H1 (cell line): Measurements from ENCODE around the gene HKDC1. TPM values are rescaled to one million over a fixed set of nuclear protein-coding genes. Genes with fewer than 3 reads are reported as not detected.

ENCODE experiments used
- CTCF ChIA-PET: fragments of 300-600 bp; sonication (Branson Sonifier 250); formaldehyde crosslinking; loops from one replicate; lab custom pipeline; 2021; ENCODE audit not compliant: partially characterized antibody; lab: Charles Lee
- POLR2A ChIA-PET: fragments of 300-600 bp; sonication (Branson Sonifier 250); formaldehyde crosslinking; loops from one replicate; lab custom pipeline; 2021; ENCODE audit warnings: inconsistent platforms; ENCODE audit not compliant: partially characterized antibody; lab: Charles Lee
- DNase-seq, 2 experiments: peaks; one replicate each; pipeline versions ENCODE4 v3.0.0 to v3.0.0-alpha.2; 2010 to 2022; ENCODE audit warnings: low spot score in 2 of 2, low read depth in 1 of 2, mixed read lengths in 1 of 2
- FAIRE-seq: peaks from 2 replicates; lab custom pipeline; 2011; peaks lifted over from hg19 to GRCh38; lab: Jason Lieb, UNC
- H2AFZ ChIP-seq: 2 replicates; pipeline ENCODE4 v1.8.1; 2012; ENCODE audit warnings: low read length, inconsistent platforms
- H2AK5ac ChIP-seq: 2 replicates; pipeline ENCODE4 v1.6.1; 2013; ENCODE audit warnings: low read depth, low read length
- H2BK120ac ChIP-seq: replicated peaks from 2 replicates; pipeline ENCODE3; 2013; ENCODE audit warnings: low read depth, low read length, inconsistent platforms
- H2BK12ac ChIP-seq: 2 replicates; pipeline ENCODE4 v1.6.1; 2013; ENCODE audit warnings: low read depth, low read length
- H2BK15ac ChIP-seq: 2 replicates; pipeline ENCODE4 v1.6.1; 2013; ENCODE audit warnings: low read length
- H2BK20ac ChIP-seq: 2 replicates; pipeline ENCODE4 v1.6.1; 2013; ENCODE audit warnings: low read length
- H2BK5ac ChIP-seq: 2 replicates; pipeline ENCODE4 v1.6.1; 2013; ENCODE audit warnings: low read depth, low read length
- H3K14ac ChIP-seq: 2 replicates; pipeline ENCODE4 v1.6.1; 2013; ENCODE audit warnings: inconsistent platforms; ENCODE audit not compliant: insufficient read length
- H3K18ac ChIP-seq: 2 replicates; pipeline ENCODE4 v1.6.1; 2013; ENCODE audit warnings: low read length; ENCODE audit errors: extremely low read depth
- H3K23ac ChIP-seq: 2 replicates; pipeline ENCODE4 v1.6.1; 2013; ENCODE audit warnings: inconsistent platforms; ENCODE audit not compliant: insufficient read length
- H3K23me2 ChIP-seq: 2 replicates; pipeline ENCODE4 v1.6.1; 2013; ENCODE audit warnings: low read depth, low read length
- H3K27ac ChIP-seq: 2 replicates; pipeline ENCODE4 v1.6.1; 2011; ENCODE audit warnings: low read depth, low read length, inconsistent platforms
- H3K27me3 ChIP-seq, 4 experiments: replicated peaks in 1 of 4; 1 replicate in 1 of 4; 2 replicates in 3 of 4; pipeline versions ENCODE4 v1.6.1 to v1.8.1; 2011 to 2013; ENCODE audit warnings: low read length in 3 of 4, mild to moderate bottlenecking in 3 of 4, inconsistent platforms in 2 of 4, mixed read lengths in 2 of 4, moderate library complexity in 1 of 4; ENCODE audit not compliant: control insufficient read depth in 3 of 4, insufficient read depth in 3 of 4; ENCODE audit errors: extremely low read depth in 1 of 4
- H3K36me3 ChIP-seq, 4 experiments: 2 replicates each; pipeline versions ENCODE4 v1.6.1 to v1.8.1; 2011 to 2013; ENCODE audit warnings: mild to moderate bottlenecking in 4 of 4, low read length in 3 of 4, moderate library complexity in 2 of 4, control low read depth in 1 of 4, inconsistent platforms in 1 of 4; ENCODE audit not compliant: insufficient read depth in 4 of 4, control insufficient read depth in 2 of 4
- H3K4ac ChIP-seq: replicated peaks from 2 replicates; pipeline ENCODE3; 2013; ENCODE audit warnings: low read length, low read depth, mixed read lengths, inconsistent platforms; ENCODE audit not compliant: insufficient read length
- H3K4me1 ChIP-seq, 4 experiments: replicated peaks in 1 of 4; 1 replicate in 1 of 4; 2 replicates in 3 of 4; pipeline versions ENCODE4 v1.6.1 to v1.8.1; 2011 to 2013; ENCODE audit warnings: low read length in 3 of 4, inconsistent platforms in 2 of 4, mixed read lengths in 1 of 4; ENCODE audit not compliant: insufficient read depth in 4 of 4, control insufficient read depth in 3 of 4
- H3K4me2 ChIP-seq, 2 experiments: 2 replicates each; pipeline versions ENCODE4 v1.6.1 to v1.8.1; 2011 to 2013; ENCODE audit warnings: low read depth in 2 of 2, low read length in 2 of 2, control low read depth in 1 of 2, inconsistent platforms in 1 of 2, mild to moderate bottlenecking in 1 of 2; ENCODE audit not compliant: insufficient read depth in 1 of 2
- H3K4me3 ChIP-seq, 4 experiments: fragments of 200-600, 300-600 bp in 1 of 4; sonication (generic), shearing (Covaris generic), sonication (Bioruptor Twin) in 1 of 4; 2 replicates each; pipeline versions ENCODE4 v1.5.1 to v1.8.1; 2011 to 2016; ENCODE audit warnings: low read length in 4 of 4, low read depth in 3 of 4, control low read depth in 2 of 4, inconsistent platforms in 2 of 4, mild to moderate bottlenecking in 2 of 4, mixed read lengths in 1 of 4, moderate library complexity in 1 of 4; ENCODE audit not compliant: insufficient read depth in 2 of 4; ENCODE audit errors: extremely low read depth in 1 of 4
- H3K56ac ChIP-seq: replicated peaks from 2 replicates; pipeline ENCODE3; 2013; ENCODE audit warnings: low read depth, mild to moderate bottlenecking, mixed read lengths, low read length, inconsistent platforms; ENCODE audit not compliant: insufficient read length
- H3K79me1 ChIP-seq: 2 replicates; pipeline ENCODE4 v1.6.1; 2013; ENCODE audit warnings: low read depth, low read length, control low read depth
- H3K79me2 ChIP-seq, 2 experiments: 2 replicates each; pipeline versions ENCODE4 v1.6.1 to v1.8.1; 2012 to 2013; ENCODE audit warnings: low read length in 2 of 2, mild to moderate bottlenecking in 2 of 2, inconsistent platforms in 1 of 2; ENCODE audit not compliant: insufficient read depth in 2 of 2, control insufficient read depth in 1 of 2
- H3K9ac ChIP-seq, 4 experiments: replicated peaks in 1 of 4; 1 replicate in 1 of 4; 2 replicates in 3 of 4; pipeline versions ENCODE4 v1.6.1 to v1.8.1; 2011 to 2013; ENCODE audit warnings: low read depth in 3 of 4, low read length in 3 of 4, control low read depth in 2 of 4, mild to moderate bottlenecking in 2 of 4, moderate library complexity in 2 of 4, inconsistent platforms in 1 of 4; ENCODE audit errors: extremely low read depth in 1 of 4
- H3K9me3 ChIP-seq, 2 experiments: 2 replicates each; pipeline versions ENCODE4 v1.6.1 to v1.8.1; 2012 to 2013; ENCODE audit warnings: mild to moderate bottlenecking in 2 of 2, moderate library complexity in 2 of 2, control low read depth in 1 of 2, inconsistent platforms in 1 of 2, low read depth in 1 of 2, low read length in 1 of 2, mixed read lengths in 1 of 2; ENCODE audit not compliant: insufficient read depth in 2 of 2
- H4K20me1 ChIP-seq, 2 experiments: replicated peaks in 1 of 2; 2 replicates each; pipeline versions ENCODE3 to v1.8.1; 2011 to 2013; ENCODE audit warnings: inconsistent platforms in 2 of 2, low read length in 2 of 2, mild to moderate bottlenecking in 1 of 2; ENCODE audit not compliant: insufficient read depth in 2 of 2, control insufficient read depth in 1 of 2
- H4K5ac ChIP-seq: 2 replicates; pipeline ENCODE4 v1.6.1; 2013; ENCODE audit warnings: low read length, low read depth, mixed read lengths, inconsistent platforms; ENCODE audit not compliant: insufficient read length
- H4K8ac ChIP-seq: 2 replicates; pipeline ENCODE4 v1.8.0; 2013; ENCODE audit warnings: mild to moderate bottlenecking, moderate library complexity, low read length, inconsistent platforms; ENCODE audit not compliant: insufficient read depth; ENCODE audit errors: extremely low read depth
- H4K91ac ChIP-seq: replicated peaks from 2 replicates; pipeline ENCODE3; 2013; ENCODE audit warnings: low read length, mixed read lengths, inconsistent platforms; ENCODE audit not compliant: insufficient read length
- BACH1 ChIP-seq: IDR thresholded peaks from 2 replicates; pipeline ENCODE4 v1.6.1; 2012; ENCODE audit warnings: low read length, improper control_type of control experiment
- EGR1 ChIP-seq: IDR thresholded peaks from 2 replicates; pipeline ENCODE4 v1.6.1; 2011; ENCODE audit warnings: low read depth, low read length, borderline replicate concordance
- KDM4A ChIP-seq: IDR thresholded peaks from one replicate; pipeline ENCODE4 v1.7.1; 2012; ENCODE audit warnings: low read depth, mild to moderate bottlenecking, moderate library complexity, low read length, inconsistent platforms; ENCODE audit not compliant: severe bottlenecking
- SP1 ChIP-seq: IDR thresholded peaks from 2 replicates; pipeline ENCODE4 v1.6.1; 2011; ENCODE audit warnings: low read depth, low read length
- SUZ12 ChIP-seq: fragments of 200-600 bp; sonication (generic); IDR thresholded peaks from 2 replicates; pipeline ENCODE4 v1.6.1; 2012; ENCODE audit warnings: mild to moderate bottlenecking, inconsistent platforms, low read length, moderate library complexity, mixed read lengths
- TCF12 ChIP-seq: IDR thresholded peaks from 2 replicates; pipeline ENCODE4 v1.6.1; 2011; ENCODE audit warnings: low read depth, mild to moderate bottlenecking, low read length
- TEAD4 ChIP-seq: IDR thresholded peaks from 2 replicates; pipeline ENCODE4 v1.6.1; 2012; ENCODE audit warnings: low read depth, low read length, inconsistent platforms, mixed read lengths
- WGBS, 2 experiments: shearing (Covaris generic) in 1 of 2; methylation state at CpG; one replicate each; pipeline versions ENCODE4 v1.1.6 to v1.1.7; 2013 to 2015; ENCODE audit warnings: low lambda C conversion rate in 2 of 2, mixed read lengths in 2 of 2, inconsistent platforms in 1 of 2, low coverage in 1 of 2, missing lambda C conversion rate in 1 of 2; ENCODE audit not compliant: insufficient replicate concordance in 2 of 2, insufficient coverage in 1 of 2, insufficient read length in 1 of 2; ENCODE audit errors: extremely low coverage in 1 of 2, missing lambda C conversion rate in 1 of 2; 5-methylcytosine and 5-hydroxymethylcytosine counted together
- polyA plus RNA-seq, 7 experiments: library from polyadenylated mRNA; depleted of rRNA in 3 of 7; stranded (reverse) in 5 of 7; unstranded in 2 of 7; fragments of >200 nt in 5 of 7; fragments of 200-250 nt in 2 of 7; gene quantifications; 1 replicate in 5 of 7; 2 replicates in 1 of 7; 4 replicates in 1 of 7; pipeline versions ENCODE4 v1.2.1 to v1.2.3, GENCODE V29; 2011 to 2013; ENCODE audit warnings: missing spikeins in 2 of 7, mixed read lengths in 2 of 7
- total RNA-seq: library from RNA; stranded (reverse); fragmentation: NEBNext Ultra II Directional; extraction: Animal tissue kit (Norgen Biotek cat#: 25700); gene quantifications from 2 replicates; pipeline ENCODE4 v1.2.1, GENCODE V29; 2021

The HKDC1 gene
- total and polyA plus RNA-seq, 2 of the 8 experiments (the other 6 are each of a cell fraction or from before 2014, with no cell fraction given), result 0.12 to 0.78 TPM

DNA sequence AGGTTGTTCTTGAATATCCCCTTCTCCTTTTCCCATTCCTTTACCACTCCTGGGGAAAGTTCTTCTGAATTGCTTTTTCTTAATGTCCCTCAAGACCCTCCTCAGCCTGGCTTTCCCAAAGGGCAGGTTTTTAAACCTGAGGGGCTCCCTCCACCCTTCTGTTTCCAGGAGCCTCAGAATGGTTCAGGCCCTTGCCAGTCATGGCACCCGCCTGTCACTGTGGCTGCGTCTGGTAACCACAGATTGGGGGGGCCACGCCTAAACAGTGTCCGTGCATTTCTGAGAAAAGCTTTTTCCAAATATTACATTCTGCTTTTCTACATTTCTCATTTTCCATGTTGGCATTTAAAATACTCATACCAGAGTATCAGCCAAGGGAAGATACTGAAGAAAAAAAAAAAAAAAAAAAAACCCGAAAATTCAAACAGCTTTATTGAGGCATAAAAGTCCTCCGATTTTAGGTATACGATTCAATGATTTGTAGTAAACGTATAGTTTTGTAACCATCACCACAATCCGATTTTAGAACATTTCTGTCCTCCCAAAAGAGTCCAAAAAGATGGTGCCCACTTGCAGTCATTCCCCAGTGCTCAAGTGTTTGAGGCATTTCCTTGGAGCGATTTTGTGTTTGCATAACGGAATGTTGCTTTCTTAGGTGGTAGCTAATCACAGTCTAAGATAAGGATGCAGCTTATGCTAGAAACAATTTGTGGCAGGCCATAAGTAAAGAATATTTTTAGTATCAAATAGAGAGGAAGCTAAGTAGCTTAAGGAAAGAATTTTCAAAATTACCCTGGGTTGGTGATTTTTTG is 22.1 kb downstream of the HKDC1 start:
- Histone ChIP-seq H2BK120ac (no peak overlapping the region), H3K79me2 (no peaks in the 10 kb centered on the region), H4K5ac (no peak overlapping the region), H3K56ac (no peak overlapping the region), H3K9ac (no peak overlapping the region), H3K79me1 (no peaks in the 10 kb centered on the region), H3K27ac (no peak overlapping the region), H3K23ac (no peak overlapping the region), H3K4me2 (no peak overlapping the region), H2AK5ac (no peak overlapping the region), H3K4me3 (no peak overlapping the region), H3K9me3 (no peaks in the 10 kb centered on the region), H2BK5ac (no peak overlapping the region), H4K91ac (no peak overlapping the region), H3K4ac (no peak overlapping the region), H2BK12ac (no peak overlapping the region), H2BK20ac (no peak overlapping the region), H3K18ac (no peak overlapping the region), H2BK15ac (no peak overlapping the region), H2AFZ (no peak overlapping the region), H3K23me2 (no peaks in the 10 kb centered on the region), H3K4me1 (no peaks in the 10 kb centered on the region), H3K27me3 (no peaks in the 10 kb centered on the region), H4K20me1 (no peaks in the 10 kb centered on the region), H3K14ac (no peak overlapping the region), H3K36me3 (no peaks in the 10 kb centered on the region), H4K8ac (no peak overlapping the region)
- ChIA-PET CTCF (interaction anchor here (0.5 to 8.1 kb wide), 16 partner anchors 10 to 265 kb away, joined by 3 to 66 read pairs (median 4); no protein-coding TSS in a partner anchor), POLR2A (no interaction called here)
- TF ChIP-seq TCF12 (no peak), TEAD4 (no peak), EGR1 (no peak), KDM4A (no peak), SP1 (no peak), SUZ12 (no peak), BACH1 (no peak)
- DNase-seq (no peak), FAIRE-seq (no peak)
- 89% methylated on average over 10 of the region's 11 CpGs; no CpG with 5 or more reads in 1 of the 2 experiments for WGBS, 2 experiments
